ENCODE results near the gene RGS10.

Gene RGS10

DNA sequence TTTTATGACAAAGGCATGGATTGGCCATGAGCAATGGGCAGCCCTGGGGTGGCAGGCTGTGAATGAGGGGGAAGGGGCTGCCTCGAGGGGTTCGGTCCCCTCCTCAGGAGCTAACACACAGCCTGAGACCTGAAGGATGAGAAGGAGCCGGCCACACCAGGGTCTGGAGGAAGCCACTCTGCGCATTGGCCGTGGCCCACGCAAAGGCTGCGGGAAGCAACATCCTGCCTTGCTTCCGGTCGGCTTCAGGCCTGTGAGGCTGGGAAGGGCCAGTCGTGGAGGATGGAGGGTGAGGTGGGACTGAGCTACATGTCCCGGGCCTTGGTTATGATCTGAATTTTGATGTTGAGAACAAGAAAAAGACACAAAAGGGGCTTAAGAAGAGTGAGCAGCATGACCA, 49.4 kb downstream of the RGS10 start:
- TF ChIP-seq CTCF (IDR thresholded peaks at IDR 0.05; ENCODE audit: extremely low read depth, insufficient read depth, missing control alignments): no peak
- in situ Hi-C loops (cut with MboI; ENCODE audit: low pct_unique_long_range_greater_than_20kb, low sequenced_read_pairs, unreplicated experiment): no loop called here

GRCh38 chr10:119491966-119492757, 50.4 kb downstream of the RGS10 start:
- in situ Hi-C loops (cut with MboI; ENCODE audit: low pct_unique_long_range_greater_than_20kb, low sequenced_read_pairs, unreplicated experiment): no loop called here
- TF ChIP-seq CTCF (IDR thresholded peaks at IDR 0.05; ENCODE audit: extremely low read depth, insufficient read depth, missing control alignments): no peak
- no peak for DNase-seq (ENCODE audit: low spot score)

More for the DNA sequence above, 49.4 kb downstream of the RGS10 start:
- DNase-seq (ENCODE audit: low spot score): no peak

DNA sequence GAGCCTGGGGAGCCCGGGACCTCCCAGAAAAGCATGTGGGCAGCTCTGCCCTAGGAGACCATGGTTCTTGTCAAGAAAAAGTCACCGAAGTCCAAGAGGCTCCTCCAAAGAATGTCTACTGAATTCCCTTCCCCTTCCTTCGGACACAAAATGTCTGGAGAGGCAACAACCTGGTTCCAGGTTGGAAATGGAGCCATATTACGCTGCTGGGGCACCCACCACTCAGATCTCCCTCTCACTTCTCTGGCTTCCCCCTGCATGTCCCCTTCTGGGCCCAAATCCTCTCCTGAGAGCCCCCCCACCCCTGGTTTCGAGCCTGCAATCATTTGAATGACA, 52.6 kb downstream of the RGS10 start:
- in situ Hi-C loops (cut with MboI; ENCODE audit: low pct_unique_long_range_greater_than_20kb, low sequenced_read_pairs, unreplicated experiment): no loop called here
- no peak for TF ChIP-seq CTCF (IDR thresholded peaks at IDR 0.05; ENCODE audit: extremely low read depth, insufficient read depth, missing control alignments)
- DNase-seq (ENCODE audit: low spot score): no peak

- TF ChIP-seq CTCF (IDR thresholded peaks at IDR 0.05; ENCODE audit: extremely low read depth, insufficient read depth, missing control alignments): no peak
- in situ Hi-C loops (cut with MboI; ENCODE audit: low pct_unique_long_range_greater_than_20kb, low sequenced_read_pairs, unreplicated experiment): no loop called here
- DNase-seq (ENCODE audit: low spot score): no peak
Observed at GRCh38 chr10:119488675-119489074, 53.8 kb downstream of the RGS10 start.

DNA sequence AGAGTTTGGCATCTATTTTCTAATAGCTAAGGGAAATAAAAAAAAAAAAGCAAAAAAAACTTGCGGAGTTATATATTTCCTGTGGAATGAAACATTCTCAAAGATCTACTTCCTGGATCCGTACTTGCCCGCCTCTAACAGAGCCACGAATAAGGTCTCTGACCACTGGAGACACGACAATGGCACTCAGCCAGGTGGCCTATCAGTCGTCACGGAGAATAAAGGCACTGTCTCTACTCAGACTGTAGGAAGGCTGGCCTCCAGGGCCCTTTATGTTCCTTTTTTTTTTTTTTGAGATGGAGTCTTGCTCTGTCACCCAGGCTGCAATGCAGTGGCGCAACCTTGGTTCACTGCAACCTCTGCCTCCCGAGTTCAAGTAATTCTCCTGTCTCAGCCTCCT, 58.7 kb downstream of the RGS10 start:
- TF ChIP-seq CTCF (IDR thresholded peaks at IDR 0.05; ENCODE audit: extremely low read depth, insufficient read depth, missing control alignments): no peak
- in situ Hi-C loops (cut with MboI; ENCODE audit: low pct_unique_long_range_greater_than_20kb, low sequenced_read_pairs, unreplicated experiment): no loop called here

GRCh38 chr10:119483001-119483400, 59.5 kb downstream of the RGS10 start:
- no peak for TF ChIP-seq CTCF (IDR thresholded peaks at IDR 0.05; ENCODE audit: extremely low read depth, insufficient read depth, missing control alignments)
- in situ Hi-C loops (cut with MboI; ENCODE audit: low pct_unique_long_range_greater_than_20kb, low sequenced_read_pairs, unreplicated experiment): no loop called here
- no peak for DNase-seq (ENCODE audit: low spot score)

More for the DNA sequence above, 58.7 kb downstream of the RGS10 start:
- no peak for DNase-seq (ENCODE audit: low spot score)

Data from GM13977 (cell line).